Fibroblast of lung (primary cell): ENCODE measurements around the gene SPRR1B.

Experiments used
- EZH2 ChIP-seq: IDR thresholded peaks from 2 replicates; pipeline ENCODE4 v1.5.1; 2012; ENCODE audit warnings: low read length, control low read depth, mild to moderate bottlenecking; ENCODE audit errors: missing control alignments
- TF ChIP-seq, protein P1 (sequence below), 2 donors: IDR thresholded peaks in 1 of 2; conservative IDR thresholded peaks in 1 of 2; 1 replicate in 1 of 2; 2 replicates in 1 of 2; pipeline ENCODE4 v1.5.1; 2011 to 2012; ENCODE audit warnings: low read length in 2 of 2, control low read depth in 1 of 2, inconsistent platforms in 1 of 2, low read depth in 1 of 2, mild to moderate bottlenecking in 1 of 2

DNA sequence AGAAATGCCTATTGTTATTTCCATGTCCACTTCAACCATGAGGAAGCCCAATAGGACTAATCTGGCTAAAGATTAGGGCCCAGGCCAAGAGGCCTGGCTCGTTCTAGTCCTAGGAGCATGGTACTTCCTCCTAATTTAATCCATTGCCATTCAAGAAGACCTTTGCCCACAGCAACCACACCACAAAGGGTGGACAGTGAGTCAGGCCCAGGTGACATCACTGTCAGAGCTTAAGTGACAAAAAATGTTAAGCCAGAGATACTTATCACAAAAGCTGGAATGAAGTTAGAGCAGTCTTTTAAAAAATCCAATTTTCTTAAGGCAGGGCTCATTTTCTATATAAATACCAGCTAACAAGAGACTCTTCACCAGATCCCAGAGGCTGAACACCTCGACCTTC, 29.6 kb upstream of the SPRR1B start, which contains the start of gene SPRR3:
- TF ChIP-seq, protein P1, sequence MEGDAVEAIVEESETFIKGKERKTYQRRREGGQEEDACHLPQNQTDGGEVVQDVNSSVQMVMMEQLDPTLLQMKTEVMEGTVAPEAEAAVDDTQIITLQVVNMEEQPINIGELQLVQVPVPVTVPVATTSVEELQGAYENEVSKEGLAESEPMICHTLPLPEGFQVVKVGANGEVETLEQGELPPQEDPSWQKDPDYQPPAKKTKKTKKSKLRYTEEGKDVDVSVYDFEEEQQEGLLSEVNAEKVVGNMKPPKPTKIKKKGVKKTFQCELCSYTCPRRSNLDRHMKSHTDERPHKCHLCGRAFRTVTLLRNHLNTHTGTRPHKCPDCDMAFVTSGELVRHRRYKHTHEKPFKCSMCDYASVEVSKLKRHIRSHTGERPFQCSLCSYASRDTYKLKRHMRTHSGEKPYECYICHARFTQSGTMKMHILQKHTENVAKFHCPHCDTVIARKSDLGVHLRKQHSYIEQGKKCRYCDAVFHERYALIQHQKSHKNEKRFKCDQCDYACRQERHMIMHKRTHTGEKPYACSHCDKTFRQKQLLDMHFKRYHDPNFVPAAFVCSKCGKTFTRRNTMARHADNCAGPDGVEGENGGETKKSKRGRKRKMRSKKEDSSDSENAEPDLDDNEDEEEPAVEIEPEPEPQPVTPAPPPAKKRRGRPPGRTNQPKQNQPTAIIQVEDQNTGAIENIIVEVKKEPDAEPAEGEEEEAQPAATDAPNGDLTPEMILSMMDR (conservative IDR thresholded peaks at IDR 0.05 in 1 of 2, IDR thresholded peaks at IDR 0.05 in 1 of 2; ENCODE audit: low read depth in 1 of 2, low read length in 2 of 2): no peak
- TF ChIP-seq EZH2: no peak
